Stomach (tissue), 4 donors: ENCODE results near the gene PPP2R5C.

Source experiments
- EP300 ChIP-seq: sonication (generic); formaldehyde crosslinking; IDR thresholded peaks from one replicate; pipeline ENCODE4 v1.6.1; 2017; ENCODE audit warnings: antibody characterized with exemption
- POLR2A ChIP-seq, 4 donors: fragments of 450-650 bp; IDR thresholded peaks; one replicate each; pipeline ENCODE4 v1.6.1; 2016; ENCODE audit warnings: antibody characterized with exemption in 4 of 4, control low read depth in 2 of 4, mild to moderate bottlenecking in 1 of 4, moderate library complexity in 1 of 4
- POLR2AphosphoS5 ChIP-seq, 3 donors: sonication (generic); formaldehyde crosslinking; IDR thresholded peaks; one replicate each; pipeline ENCODE4 v1.6.1; 2016; ENCODE audit warnings: antibody characterized with exemption in 3 of 3
- TF ChIP-seq, protein P1 (sequence below), 7 experiments: fragments of 450-650 bp in 4 of 7; fragments of 200-600 bp in 3 of 7; sonication (generic) in 3 of 7; IDR thresholded peaks; one replicate each; pipeline ENCODE4 v1.5.1; 2016 to 2019; ENCODE audit warnings: antibody characterized with exemption in 7 of 7, control low read depth in 2 of 7, mild to moderate bottlenecking in 1 of 7

DNA sequence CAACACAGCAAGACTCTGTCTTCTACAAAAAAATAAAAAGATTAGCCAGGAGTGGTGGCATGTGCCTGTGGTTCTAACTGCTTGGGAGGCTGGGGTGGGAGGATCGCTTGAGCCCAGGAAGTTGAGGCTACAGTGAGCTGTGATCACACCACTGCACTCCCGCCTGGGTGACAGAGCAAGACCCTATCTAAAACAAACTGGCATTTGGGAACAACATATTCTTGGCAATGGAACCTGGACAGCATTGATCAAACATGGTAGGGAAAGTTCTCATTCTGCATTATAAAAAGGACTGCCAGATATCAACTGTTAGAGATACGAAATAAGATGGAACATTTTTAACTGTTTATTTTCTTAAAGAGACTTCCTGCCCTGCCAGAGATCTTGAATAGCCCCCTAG is 81.5 kb downstream of the PPP2R5C start:
- TF ChIP-seq POLR2AphosphoS5 (IDR thresholded peaks at IDR 0.05): no peak
- TF ChIP-seq, protein P1, sequence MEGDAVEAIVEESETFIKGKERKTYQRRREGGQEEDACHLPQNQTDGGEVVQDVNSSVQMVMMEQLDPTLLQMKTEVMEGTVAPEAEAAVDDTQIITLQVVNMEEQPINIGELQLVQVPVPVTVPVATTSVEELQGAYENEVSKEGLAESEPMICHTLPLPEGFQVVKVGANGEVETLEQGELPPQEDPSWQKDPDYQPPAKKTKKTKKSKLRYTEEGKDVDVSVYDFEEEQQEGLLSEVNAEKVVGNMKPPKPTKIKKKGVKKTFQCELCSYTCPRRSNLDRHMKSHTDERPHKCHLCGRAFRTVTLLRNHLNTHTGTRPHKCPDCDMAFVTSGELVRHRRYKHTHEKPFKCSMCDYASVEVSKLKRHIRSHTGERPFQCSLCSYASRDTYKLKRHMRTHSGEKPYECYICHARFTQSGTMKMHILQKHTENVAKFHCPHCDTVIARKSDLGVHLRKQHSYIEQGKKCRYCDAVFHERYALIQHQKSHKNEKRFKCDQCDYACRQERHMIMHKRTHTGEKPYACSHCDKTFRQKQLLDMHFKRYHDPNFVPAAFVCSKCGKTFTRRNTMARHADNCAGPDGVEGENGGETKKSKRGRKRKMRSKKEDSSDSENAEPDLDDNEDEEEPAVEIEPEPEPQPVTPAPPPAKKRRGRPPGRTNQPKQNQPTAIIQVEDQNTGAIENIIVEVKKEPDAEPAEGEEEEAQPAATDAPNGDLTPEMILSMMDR (IDR thresholded peaks at IDR 0.05): no peak
- no peak for TF ChIP-seq POLR2A (IDR thresholded peaks at IDR 0.05)
- no peak for TF ChIP-seq EP300
